Prostate gland (tissue), 2 donors: Measurements from ENCODE around the gene IL2RG.

Experiments used
- CTCF ChIP-seq, 4 experiments: fragments of 200-600 bp in 2 of 4; fragments of 450-650 bp in 2 of 4; sonication (generic) in 2 of 4; IDR thresholded peaks; 1 replicate in 3 of 4; 2 replicates in 1 of 4; pipeline ENCODE4 v1.5.1; 2016 to 2019; ENCODE audit warnings: antibody characterized with exemption in 4 of 4, mild to moderate bottlenecking in 2 of 4, moderate library complexity in 2 of 4
- POLR2A ChIP-seq: fragments of 450-650 bp; IDR thresholded peaks from one replicate; pipeline ENCODE4 v1.6.1; 2016; ENCODE audit warnings: antibody characterized with exemption, mild to moderate bottlenecking
- POLR2AphosphoS5 ChIP-seq: sonication (generic); formaldehyde crosslinking; IDR thresholded peaks from one replicate; pipeline ENCODE4 v1.6.1; 2017; ENCODE audit warnings: antibody characterized with exemption

GRCh38 chrX:71118985-71119535 is 7.7 kb upstream of the IL2RG start:
- TF ChIP-seq CTCF (IDR thresholded peaks at IDR 0.05) (no peak), POLR2AphosphoS5 (no peak), POLR2A (no peak)
